Measurements from ENCODE around the gene CCDC120. TPM values are rescaled to one million over a fixed set of nuclear protein-coding genes. Genes with fewer than 3 reads are reported as not detected.

Gene CCDC120
- total RNA-seq: 1.7 TPM
- long read RNA-seq, partial matches to known transcripts: 0 of 2 reads
- long read RNA-seq, other reads (novel, unspliced or antisense): 1 of 2 reads

- intact Hi-C loops (cut with DNase I): no loop called here
These were observed at the start of gene CCDC120 for GRCh38 chrX:49058794-49059193. Gene CCDC120 (plus strand): TSS chrX:49058999. CDS start chrX:49062042, 3,043 bp downstream.

GRCh38 chrX:49019050-49019449, 39.7 kb upstream of the CCDC120 start:
- no peak for DNase-seq (ENCODE audit: low spot score)
- intact Hi-C loops (cut with DNase I): no loop called here

More at GRCh38 chrX:49058794-49059193, at the start of gene CCDC120:
- no peak for DNase-seq (ENCODE audit: low spot score)

GRCh38 chrX:49019599-49020249, 39.1 kb upstream of the CCDC120 start:
- intact Hi-C loops (cut with DNase I): no loop called here
- no peak for DNase-seq (ENCODE audit: low spot score)

- intact Hi-C loops (cut with DNase I): no loop called here
- DNase-seq (ENCODE audit: low spot score): no peak
These were observed 28.9 kb upstream of the CCDC120 start for GRCh38 chrX:49029876-49030275.

GRCh38 chrX:49030283-49030682, 28.5 kb upstream of the CCDC120 start:
- no peak for DNase-seq (ENCODE audit: low spot score)
- intact Hi-C loops (cut with DNase I): no loop called here

GRCh38 chrX:49037883-49038475, 20.8 kb upstream of the CCDC120 start:
- intact Hi-C loops (cut with DNase I): no loop called here
- DNase-seq (ENCODE audit: low spot score): no peak

- intact Hi-C loops (cut with DNase I): loop anchor here (5.0 kb wide), 3 partner anchors 67 to 237 kb away; partner anchors contain the start of genes HDAC6, KCND1 and OTUD5
- DNase-seq (ENCODE audit: low spot score): peak; percentile 84
These were observed 19.0 kb upstream of the CCDC120 start for GRCh38 chrX:49039598-49040375.

- DNase-seq (ENCODE audit: low spot score): no peak
- intact Hi-C loops (cut with DNase I): loop anchor here (5.0 kb wide), 3 partner anchors 68 to 238 kb away; partner anchors contain the start of genes HDAC6, KCND1 and OTUD5
These were observed 18.3 kb upstream of the CCDC120 start for GRCh38 chrX:49040376-49040955.

- DNase-seq (ENCODE audit: low spot score): no peak
- intact Hi-C loops (cut with DNase I): loop anchor here (5.0 kb wide), 3 partner anchors 70 to 240 kb away; partner anchors contain the start of genes HDAC6, KCND1 and OTUD5
These were observed 16.8 kb upstream of the CCDC120 start for GRCh38 chrX:49041744-49042580.

- DNase-seq (ENCODE audit: low spot score): no peak
- intact Hi-C loops (cut with DNase I): loop anchor here (5.0 kb wide), 3 partner anchors 70 to 240 kb away; partner anchors contain the start of genes HDAC6, KCND1 and OTUD5
These were observed 16.1 kb upstream of the CCDC120 start for GRCh38 chrX:49042581-49043219.

GRCh38 chrX:49043220-49043986, 15.4 kb upstream of the CCDC120 start, which contains the start of gene TFE3:
Gene TFE3 (minus strand): TSS chrX:49043357. CDS start chrX:49043226, 131 bp downstream.
- peak; percentile 98 for DNase-seq (ENCODE audit: low spot score)
- intact Hi-C loops (cut with DNase I): loop anchor here (5.0 kb wide), 3 partner anchors 71 to 241 kb away; partner anchors contain the start of genes HDAC6, KCND1 and OTUD5

GRCh38 chrX:49043987-49044281, 14.9 kb upstream of the CCDC120 start:
- intact Hi-C loops (cut with DNase I): loop anchor here (5.0 kb wide), 3 partner anchors 72 to 242 kb away; partner anchors contain the start of genes HDAC6, KCND1 and OTUD5

GRCh38 chrX:49053223-49054072, 5.4 kb upstream of the CCDC120 start:
- intact Hi-C loops (cut with DNase I): no loop called here
- DNase-seq (ENCODE audit: low spot score): no peak

More at GRCh38 chrX:49043987-49044281, 14.9 kb upstream of the CCDC120 start:
- no peak for DNase-seq (ENCODE audit: low spot score)

- intact Hi-C loops (cut with DNase I): no loop called here
- no peak for DNase-seq (ENCODE audit: low spot score)
These were observed 4.6 kb upstream of the CCDC120 start for GRCh38 chrX:49054073-49054762.

- intact Hi-C loops (cut with DNase I): no loop called here
- no peak for DNase-seq (ENCODE audit: low spot score)
These were observed 402 bp downstream of the CCDC120 start for GRCh38 chrX:49059201-49059600.

- intact Hi-C loops (cut with DNase I): no loop called here
- DNase-seq (ENCODE audit: low spot score): no peak
These were observed 884 bp downstream of the CCDC120 start for GRCh38 chrX:49059681-49060085.

All from cardiac septum (tissue), 1 donor.